H1 (cell line): ENCODE measurements around the gene RSBN1. TPM values are rescaled to one million over a fixed set of nuclear protein-coding genes. Genes with fewer than 3 reads are reported as not detected.

Experiments used
- CTCF ChIA-PET: fragments of 300-600 bp; sonication (Branson Sonifier 250); formaldehyde crosslinking; loops from one replicate; lab custom pipeline; 2021; ENCODE audit not compliant: partially characterized antibody; lab: Charles Lee
- POLR2A ChIA-PET: fragments of 300-600 bp; sonication (Branson Sonifier 250); formaldehyde crosslinking; loops from one replicate; lab custom pipeline; 2021; ENCODE audit warnings: inconsistent platforms; ENCODE audit not compliant: partially characterized antibody; lab: Charles Lee
- DNase-seq, 2 experiments: peaks; one replicate each; pipeline versions ENCODE4 v3.0.0 to v3.0.0-alpha.2; 2010 to 2022; ENCODE audit warnings: low spot score in 2 of 2, low read depth in 1 of 2, mixed read lengths in 1 of 2
- FAIRE-seq: peaks from 2 replicates; lab custom pipeline; 2011; peaks lifted over from hg19 to GRCh38; lab: Jason Lieb, UNC
- H2AFZ ChIP-seq: 2 replicates; pipeline ENCODE4 v1.8.1; 2012; ENCODE audit warnings: low read length, inconsistent platforms
- H2AK5ac ChIP-seq: 2 replicates; pipeline ENCODE4 v1.6.1; 2013; ENCODE audit warnings: low read depth, low read length
- H2BK120ac ChIP-seq: replicated peaks from 2 replicates; pipeline ENCODE3; 2013; ENCODE audit warnings: low read depth, low read length, inconsistent platforms
- H2BK12ac ChIP-seq: 2 replicates; pipeline ENCODE4 v1.6.1; 2013; ENCODE audit warnings: low read depth, low read length
- H2BK15ac ChIP-seq: 2 replicates; pipeline ENCODE4 v1.6.1; 2013; ENCODE audit warnings: low read length
- H2BK20ac ChIP-seq: 2 replicates; pipeline ENCODE4 v1.6.1; 2013; ENCODE audit warnings: low read length
- H2BK5ac ChIP-seq: 2 replicates; pipeline ENCODE4 v1.6.1; 2013; ENCODE audit warnings: low read depth, low read length
- H3K14ac ChIP-seq: 2 replicates; pipeline ENCODE4 v1.6.1; 2013; ENCODE audit warnings: inconsistent platforms; ENCODE audit not compliant: insufficient read length
- H3K18ac ChIP-seq: 2 replicates; pipeline ENCODE4 v1.6.1; 2013; ENCODE audit warnings: low read length; ENCODE audit errors: extremely low read depth
- H3K23ac ChIP-seq: 2 replicates; pipeline ENCODE4 v1.6.1; 2013; ENCODE audit warnings: inconsistent platforms; ENCODE audit not compliant: insufficient read length
- H3K23me2 ChIP-seq: 2 replicates; pipeline ENCODE4 v1.6.1; 2013; ENCODE audit warnings: low read depth, low read length
- H3K27ac ChIP-seq: 2 replicates; pipeline ENCODE4 v1.6.1; 2011; ENCODE audit warnings: low read depth, low read length, inconsistent platforms
- H3K27me3 ChIP-seq, 4 experiments: replicated peaks in 1 of 4; 1 replicate in 1 of 4; 2 replicates in 3 of 4; pipeline versions ENCODE4 v1.6.1 to v1.8.1; 2011 to 2013; ENCODE audit warnings: low read length in 3 of 4, mild to moderate bottlenecking in 3 of 4, inconsistent platforms in 2 of 4, mixed read lengths in 2 of 4, moderate library complexity in 1 of 4; ENCODE audit not compliant: control insufficient read depth in 3 of 4, insufficient read depth in 3 of 4; ENCODE audit errors: extremely low read depth in 1 of 4
- H3K36me3 ChIP-seq, 4 experiments: 2 replicates each; pipeline versions ENCODE4 v1.6.1 to v1.8.1; 2011 to 2013; ENCODE audit warnings: mild to moderate bottlenecking in 4 of 4, low read length in 3 of 4, moderate library complexity in 2 of 4, control low read depth in 1 of 4, inconsistent platforms in 1 of 4; ENCODE audit not compliant: insufficient read depth in 4 of 4, control insufficient read depth in 2 of 4
- H3K4ac ChIP-seq: replicated peaks from 2 replicates; pipeline ENCODE3; 2013; ENCODE audit warnings: low read length, low read depth, mixed read lengths, inconsistent platforms; ENCODE audit not compliant: insufficient read length
- H3K4me1 ChIP-seq, 4 experiments: replicated peaks in 1 of 4; 1 replicate in 1 of 4; 2 replicates in 3 of 4; pipeline versions ENCODE4 v1.6.1 to v1.8.1; 2011 to 2013; ENCODE audit warnings: low read length in 3 of 4, inconsistent platforms in 2 of 4, mixed read lengths in 1 of 4; ENCODE audit not compliant: insufficient read depth in 4 of 4, control insufficient read depth in 3 of 4
- H3K4me2 ChIP-seq, 2 experiments: 2 replicates each; pipeline versions ENCODE4 v1.6.1 to v1.8.1; 2011 to 2013; ENCODE audit warnings: low read depth in 2 of 2, low read length in 2 of 2, control low read depth in 1 of 2, inconsistent platforms in 1 of 2, mild to moderate bottlenecking in 1 of 2; ENCODE audit not compliant: insufficient read depth in 1 of 2
- H3K4me3 ChIP-seq, 4 experiments: fragments of 200-600, 300-600 bp in 1 of 4; sonication (generic), shearing (Covaris generic), sonication (Bioruptor Twin) in 1 of 4; 2 replicates each; pipeline versions ENCODE4 v1.5.1 to v1.8.1; 2011 to 2016; ENCODE audit warnings: low read length in 4 of 4, low read depth in 3 of 4, control low read depth in 2 of 4, inconsistent platforms in 2 of 4, mild to moderate bottlenecking in 2 of 4, mixed read lengths in 1 of 4, moderate library complexity in 1 of 4; ENCODE audit not compliant: insufficient read depth in 2 of 4; ENCODE audit errors: extremely low read depth in 1 of 4
- H3K56ac ChIP-seq: replicated peaks from 2 replicates; pipeline ENCODE3; 2013; ENCODE audit warnings: low read depth, mild to moderate bottlenecking, mixed read lengths, low read length, inconsistent platforms; ENCODE audit not compliant: insufficient read length
- H3K79me1 ChIP-seq: 2 replicates; pipeline ENCODE4 v1.6.1; 2013; ENCODE audit warnings: low read depth, low read length, control low read depth
- H3K79me2 ChIP-seq, 2 experiments: 2 replicates each; pipeline versions ENCODE4 v1.6.1 to v1.8.1; 2012 to 2013; ENCODE audit warnings: low read length in 2 of 2, mild to moderate bottlenecking in 2 of 2, inconsistent platforms in 1 of 2; ENCODE audit not compliant: insufficient read depth in 2 of 2, control insufficient read depth in 1 of 2
- H3K9ac ChIP-seq, 4 experiments: replicated peaks in 1 of 4; 1 replicate in 1 of 4; 2 replicates in 3 of 4; pipeline versions ENCODE4 v1.6.1 to v1.8.1; 2011 to 2013; ENCODE audit warnings: low read depth in 3 of 4, low read length in 3 of 4, control low read depth in 2 of 4, mild to moderate bottlenecking in 2 of 4, moderate library complexity in 2 of 4, inconsistent platforms in 1 of 4; ENCODE audit errors: extremely low read depth in 1 of 4
- H3K9me3 ChIP-seq, 2 experiments: 2 replicates each; pipeline versions ENCODE4 v1.6.1 to v1.8.1; 2012 to 2013; ENCODE audit warnings: mild to moderate bottlenecking in 2 of 2, moderate library complexity in 2 of 2, control low read depth in 1 of 2, inconsistent platforms in 1 of 2, low read depth in 1 of 2, low read length in 1 of 2, mixed read lengths in 1 of 2; ENCODE audit not compliant: insufficient read depth in 2 of 2
- H4K20me1 ChIP-seq, 2 experiments: replicated peaks in 1 of 2; 2 replicates each; pipeline versions ENCODE3 to v1.8.1; 2011 to 2013; ENCODE audit warnings: inconsistent platforms in 2 of 2, low read length in 2 of 2, mild to moderate bottlenecking in 1 of 2; ENCODE audit not compliant: insufficient read depth in 2 of 2, control insufficient read depth in 1 of 2
- H4K5ac ChIP-seq: 2 replicates; pipeline ENCODE4 v1.6.1; 2013; ENCODE audit warnings: low read length, low read depth, mixed read lengths, inconsistent platforms; ENCODE audit not compliant: insufficient read length
- H4K8ac ChIP-seq: 2 replicates; pipeline ENCODE4 v1.8.0; 2013; ENCODE audit warnings: mild to moderate bottlenecking, moderate library complexity, low read length, inconsistent platforms; ENCODE audit not compliant: insufficient read depth; ENCODE audit errors: extremely low read depth
- H4K91ac ChIP-seq: replicated peaks from 2 replicates; pipeline ENCODE3; 2013; ENCODE audit warnings: low read length, mixed read lengths, inconsistent platforms; ENCODE audit not compliant: insufficient read length
- CHD1 ChIP-seq: IDR thresholded peaks from 2 replicates; pipeline ENCODE4 v1.6.1; 2012; ENCODE audit warnings: low read depth, low read length, improper control_type of control experiment
- FOSL1 ChIP-seq: IDR thresholded peaks from 2 replicates; pipeline ENCODE4 v1.6.1; 2011; ENCODE audit warnings: mild to moderate bottlenecking, low read depth, low read length, moderate library complexity; ENCODE audit not compliant: insufficient read depth
- SIRT6 ChIP-seq: IDR thresholded peaks from one replicate; pipeline ENCODE4 v1.7.1; 2012; ENCODE audit warnings: low read length, inconsistent platforms
- WGBS, 2 experiments: shearing (Covaris generic) in 1 of 2; methylation state at CpG; one replicate each; pipeline versions ENCODE4 v1.1.6 to v1.1.7; 2013 to 2015; ENCODE audit warnings: low lambda C conversion rate in 2 of 2, mixed read lengths in 2 of 2, inconsistent platforms in 1 of 2, low coverage in 1 of 2, missing lambda C conversion rate in 1 of 2; ENCODE audit not compliant: insufficient replicate concordance in 2 of 2, insufficient coverage in 1 of 2, insufficient read length in 1 of 2; ENCODE audit errors: extremely low coverage in 1 of 2, missing lambda C conversion rate in 1 of 2; 5-methylcytosine and 5-hydroxymethylcytosine counted together
- polyA plus RNA-seq, 7 experiments: library from polyadenylated mRNA; depleted of rRNA in 3 of 7; stranded (reverse) in 5 of 7; unstranded in 2 of 7; fragments of >200 nt in 5 of 7; fragments of 200-250 nt in 2 of 7; gene quantifications; 1 replicate in 5 of 7; 2 replicates in 1 of 7; 4 replicates in 1 of 7; pipeline versions ENCODE4 v1.2.1 to v1.2.3, GENCODE V29; 2011 to 2013; ENCODE audit warnings: missing spikeins in 2 of 7, mixed read lengths in 2 of 7
- total RNA-seq: library from RNA; stranded (reverse); fragmentation: NEBNext Ultra II Directional; extraction: Animal tissue kit (Norgen Biotek cat#: 25700); gene quantifications from 2 replicates; pipeline ENCODE4 v1.2.1, GENCODE V29; 2021

RSBN1 gene
- total and polyA plus RNA-seq, 2 of the 8 experiments (the other 6 are each of a cell fraction or from before 2014, with no cell fraction given): 4.2 to 17.6 TPM

- Histone ChIP-seq H3K9ac (no peak overlapping the region), H3K23ac (no peak overlapping the region), H3K79me1 (peaks cover 4% of the 10 kb centered on the region; the same call in 1 of the 2 replicates), H2AK5ac (no peak overlapping the region), H3K18ac (no peak overlapping the region), H2AFZ (no peak overlapping the region), H3K4me3 (no peak overlapping the region), H3K36me3 (peaks cover 0 to 21% (median 6%) of the 10 kb centered on the region in 4 experiments; a peak in 3 of 8 replicates), H4K8ac (no peak overlapping the region), H4K20me1 (peaks cover 0 to 6% of the 10 kb centered on the region in 2 experiments), H3K27ac (no peak overlapping the region), H2BK15ac (no peak overlapping the region), H3K56ac (no peak overlapping the region), H2BK5ac (no peak overlapping the region), H3K4ac (no peak overlapping the region), H3K4me1 (peaks cover 0 to 3% (median under 1%) of the 10 kb centered on the region in 4 experiments; a peak in 3 of 7 replicates), H3K14ac (no peak overlapping the region), H4K5ac (no peak overlapping the region), H3K9me3 (no peaks in the 10 kb centered on the region), H4K91ac (no peak overlapping the region), H2BK120ac (no peak overlapping the region), H3K23me2 (no peaks in the 10 kb centered on the region), H3K27me3 (no peaks in the 10 kb centered on the region), H3K4me2 (no peak overlapping the region), H3K79me2 (peaks cover 0 to 48% of the 10 kb centered on the region in 2 experiments; a peak in 2 of 4 replicates), H2BK20ac (no peak overlapping the region), H2BK12ac (no peak overlapping the region)
- no peak for FAIRE-seq
- DNase-seq: no peak
- WGBS, 2 experiments: 85% methylated on average over 6 of the region's 6 CpGs; no CpG with 5 or more reads in 1 of the 2 experiments
- ChIA-PET CTCF (no interaction called here), POLR2A (no interaction called here)
- TF ChIP-seq FOSL1 (no peak), SIRT6 (no peak), CHD1 (no peak)
These were observed 32.7 kb downstream of the RSBN1 start for GRCh38 chr1:113779542-113779941.
